GM12801 (cell line): ENCODE measurements around the gene BBX.

Source experiments
- CTCF ChIP-seq: IDR thresholded peaks from one replicate; pipeline ENCODE4 v1.5.1; 2011; ENCODE audit warnings: control low read depth; ENCODE audit not compliant: insufficient read length; ENCODE audit errors: extremely low read depth

Gene BBX

GRCh38 chr3:107681396-107681795 lies 158.6 kb downstream of the BBX start:
- no peak for TF ChIP-seq CTCF

GRCh38 chr3:107682580-107682979 lies 159.8 kb downstream of the BBX start:
- no peak for TF ChIP-seq CTCF

GRCh38 chr3:107683447-107683846 lies 160.7 kb downstream of the BBX start:
- no peak for TF ChIP-seq CTCF

GRCh38 chr3:107684431-107684925 lies 161.7 kb downstream of the BBX start:
- no peak for TF ChIP-seq CTCF

- no peak for TF ChIP-seq CTCF
These were observed 162.6 kb downstream of the BBX start for GRCh38 chr3:107685383-107685782.

GRCh38 chr3:107687056-107687581 lies 164.4 kb downstream of the BBX start:
- TF ChIP-seq CTCF, result no peak

- TF ChIP-seq CTCF, result no peak
These were observed 166.6 kb downstream of the BBX start for GRCh38 chr3:107689355-107689754.
